K562 (cell line): ENCODE results near the gene DCAF12. TPM values are rescaled to one million over a fixed set of nuclear protein-coding genes. Genes with fewer than 3 reads are reported as not detected.
A peak's percentile ranks its signal among the peaks of the same experiment; 100 is the strongest.
"Not testable (repeated sequence)": the region's sequence is repeated elsewhere in the genome, so short reads cannot be mapped to it uniquely, and the experiment has no call there.

Experiments
- ATAC-seq: fragments of 200-7000 bp; cut with Tn5 transposase; 3 replicates; pipeline ENCODE4 v1.9.1; 2020; ENCODE audit warnings: moderate library complexity
- BruUV-seq: library from RNA; stranded (reverse); fragments of 400-500 nt; replicated peaks from 2 replicates; lab custom pipeline; 2021; lab: Mats Ljungman, UMichigan
- CTCF ChIA-PET: fragments of 300-600 bp; formaldehyde crosslinking; extraction: SDS; loops from one replicate; lab custom pipeline; 2021; ENCODE audit warnings: low intra/inter-chr PET ratio; lab: Yijun Ruan, JAX
- POLR2A ChIA-PET: fragments of 300-600, 350-650 bp; sonication (Branson Sonifier 250); formaldehyde crosslinking; extraction: SDS; loops from one replicate; lab custom pipeline; 2021; ENCODE audit warnings: antibody characterized with exemption, inconsistent platforms; lab: Yijun Ruan, JAX
- DNase-seq, 4 experiments: peaks; one replicate each; pipeline versions ENCODE4 v3.0.0 to v3.0.0-alpha.2; 2011 to 2018; ENCODE audit warnings: low spot score in 3 of 4, mixed read lengths in 3 of 4; ENCODE audit errors: extremely low read depth in 1 of 4
- FAIRE-seq: peaks from 2 replicates; lab custom pipeline; 2011; peaks lifted over from hg19 to GRCh38; lab: Jason Lieb, UNC
- H2AFZ ChIP-seq: 2 replicates; pipeline ENCODE4 v1.6.0; 2011; ENCODE audit warnings: low read depth, low read length, control low read depth, inconsistent platforms
- H3K27ac ChIP-seq: fragments of 200-600 bp; 3 replicates; pipeline ENCODE4 v1.8.0; 2011; ENCODE audit warnings: low read depth, mild to moderate bottlenecking, control low read depth, inconsistent platforms, low read length, moderate library complexity, mixed read lengths; ENCODE audit errors: extremely low read depth
- H3K27me3 ChIP-seq, 2 experiments: fragments of 300-600 bp in 1 of 2; 2 replicates in 1 of 2; 3 replicates in 1 of 2; pipeline versions ENCODE4 v1.6.0 to v1.8.0; 2011; ENCODE audit warnings: inconsistent platforms in 2 of 2, low read length in 2 of 2, mild to moderate bottlenecking in 1 of 2, mixed read lengths in 1 of 2, moderate library complexity in 1 of 2; ENCODE audit not compliant: control insufficient read depth in 2 of 2, insufficient read depth in 2 of 2
- H3K36me3 ChIP-seq: fragments of 300-600 bp; 3 replicates; pipeline ENCODE4 v1.8.0; 2011; ENCODE audit warnings: mild to moderate bottlenecking, low read length, inconsistent platforms; ENCODE audit not compliant: control insufficient read depth, insufficient read depth
- H3K4me1 ChIP-seq, 2 experiments: fragments of 200-600 bp in 1 of 2; replicated peaks in 1 of 2; 2 replicates in 1 of 2; 3 replicates in 1 of 2; pipeline versions ENCODE4 v1.5.1 to v1.8.0; 2011; ENCODE audit warnings: inconsistent platforms in 2 of 2, low read length in 2 of 2, mild to moderate bottlenecking in 1 of 2, mixed read lengths in 1 of 2, moderate library complexity in 1 of 2; ENCODE audit not compliant: control insufficient read depth in 2 of 2, insufficient read depth in 2 of 2
- H3K4me2 ChIP-seq: 2 replicates; pipeline ENCODE4 v1.6.1; 2011; ENCODE audit warnings: low read length, control low read depth, inconsistent platforms, mixed read lengths; ENCODE audit not compliant: insufficient read depth
- H3K4me3 ChIP-seq: fragments of 200-600 bp; sonication (generic), shearing (Covaris generic); 2 replicates; pipeline ENCODE4 v1.5.1; 2016; ENCODE audit warnings: control low read depth, inconsistent platforms
- H3K79me2 ChIP-seq: fragments of 200-600 bp; 3 replicates; pipeline ENCODE4 v1.8.0; 2011; ENCODE audit warnings: low read length, inconsistent platforms; ENCODE audit not compliant: control insufficient read depth, insufficient read depth
- H3K9ac ChIP-seq, 2 experiments: 2 replicates each; pipeline versions ENCODE4 v1.6.0 to v1.6.1; 2011; ENCODE audit warnings: low read depth in 2 of 2, low read length in 2 of 2, control low read depth in 1 of 2, inconsistent platforms in 1 of 2, mild to moderate bottlenecking in 1 of 2, mixed read lengths in 1 of 2; ENCODE audit not compliant: insufficient read depth in 1 of 2
- H3K9me1 ChIP-seq: one replicate; pipeline ENCODE4 v1.6.0; 2011; ENCODE audit warnings: inconsistent platforms, mild to moderate bottlenecking, low read length, moderate library complexity; ENCODE audit not compliant: control insufficient read depth, insufficient read depth
- H3K9me3 ChIP-seq: replicated peaks from 2 replicates; pipeline ENCODE4 v1.5.1; 2011; ENCODE audit warnings: low read depth, low read length, inconsistent platforms; ENCODE audit not compliant: control insufficient read depth, insufficient read depth
- H4K20me1 ChIP-seq: replicated peaks from 2 replicates; pipeline ENCODE4 v1.6.1; 2011; ENCODE audit warnings: low read length, inconsistent platforms, mixed read lengths; ENCODE audit not compliant: control insufficient read depth, insufficient read depth
- CHD4 ChIP-seq: fragments of 200-600 bp; sonication (generic); IDR thresholded peaks from 3 replicates; pipeline ENCODE4 v1.6.1; 2012; ENCODE audit warnings: low read depth, mild to moderate bottlenecking, mixed read lengths, low read length, inconsistent platforms; ENCODE audit not compliant: insufficient read depth, insufficient replicate concordance, poor library complexity, severe bottlenecking
- COPS2 ChIP-seq: fragments of 450-650 bp; conservative IDR thresholded peaks from 2 replicates; pipeline ENCODE4 v1.6.1; 2016; ENCODE audit warnings: mild to moderate bottlenecking, moderate library complexity
- GATA2 ChIP-seq: sonication (generic); formaldehyde crosslinking; IDR thresholded peaks from 2 replicates; pipeline ENCODE4 v1.4.0; 2020; ENCODE audit warnings: mild to moderate bottlenecking, missing genetic modification reagents
- HNRNPH1 ChIP-seq: fragments of 200-400 bp; formaldehyde crosslinking; optimal IDR thresholded peaks from 2 replicates; pipeline ENCODE3; 2017; ENCODE audit warnings: low read depth, mild to moderate bottlenecking, low read length, moderate library complexity
- NBN ChIP-seq: fragments of 450-650 bp; IDR thresholded peaks from 2 replicates; pipeline ENCODE4 v1.6.1; 2016; ENCODE audit warnings: low read depth, mild to moderate bottlenecking
- RBBP5 ChIP-seq: fragments of 200-600 bp; sonication (generic); IDR thresholded peaks from 2 replicates; pipeline ENCODE4 v1.6.1; 2012; ENCODE audit warnings: borderline replicate concordance, mild to moderate bottlenecking, low read length, control low read depth, inconsistent platforms; ENCODE audit not compliant: insufficient read depth, poor library complexity, severe bottlenecking
- RBFOX2 ChIP-seq: fragments of 200-400 bp; formaldehyde crosslinking; IDR thresholded peaks from 2 replicates; pipeline ENCODE4 v1.6.1; 2017; ENCODE audit warnings: low read depth, mild to moderate bottlenecking, low read length, moderate library complexity
- SIX5 ChIP-seq, 2 experiments: IDR thresholded peaks; 2 replicates each; pipeline ENCODE4 v1.6.1; 2011; ENCODE audit warnings: low read length in 2 of 2, borderline replicate concordance in 1 of 2, low read depth in 1 of 2, mild to moderate bottlenecking in 1 of 2, moderate library complexity in 1 of 2; ENCODE audit not compliant: insufficient read depth in 1 of 2
- SMAD3 ChIP-seq: fragments of 450-650 bp; formaldehyde crosslinking; conservative IDR thresholded peaks from 2 replicates; pipeline ENCODE4 v1.4.0; 2020; ENCODE audit warnings: mild to moderate bottlenecking
- TAF9B ChIP-seq: fragments of 450-650 bp; IDR thresholded peaks from 2 replicates; pipeline ENCODE4 v1.6.1; 2018; ENCODE audit warnings: mild to moderate bottlenecking; ENCODE audit not compliant: partially characterized antibody
- ZZZ3 ChIP-seq: fragments of 450-650 bp; IDR thresholded peaks from 2 replicates; pipeline ENCODE4 v1.6.1; 2016; ENCODE audit warnings: antibody characterized with exemption, mild to moderate bottlenecking, moderate library complexity
- WGBS: fragments of 100-300 bp; shearing (Covaris generic); methylation state at CpG from one replicate; pipeline ENCODE4 v1.1.6; 2016; ENCODE audit warnings: low coverage, mixed read lengths; ENCODE audit not compliant: insufficient coverage; ENCODE audit errors: missing lambda C conversion rate; 5-methylcytosine and 5-hydroxymethylcytosine counted together
- in situ Hi-C: fragments of 300-500 bp; cut with MboI; formaldehyde crosslinking; loops from 4 replicates; pipeline ENCODE4 v1.15.0; 2018; ENCODE audit warnings: inconsistent platforms, mixed read lengths
- intact Hi-C: fragments of 100-400 bp; cut with micrococcal nuclease; formaldehyde crosslinking; loops from 2 replicates; pipeline ENCODE4 v1.14.2; 2022
- polyA plus RNA-seq, 8 experiments: library from polyadenylated mRNA; depleted of rRNA in 4 of 8; stranded (reverse) in 5 of 8; unstranded in 3 of 8; fragments of >200 nt; fragmentation: Nextera tagmentation in 2 of 8; fragmentation: Illumina TruSeq in 1 of 8; extraction: Ambion mirVana in 2 of 8; extraction: Trizol in 1 of 8; gene quantifications; 2 replicates each; pipeline versions ENCODE4 v1.2.1 to v1.2.3, GENCODE V29; 2011 to 2014; ENCODE audit warnings: inconsistent platforms in 1 of 8, missing spikeins in 1 of 8
- total RNA-seq, 7 experiments: library from RNA; depleted of rRNA in 6 of 7; stranded (reverse); fragments of >200 nt in 6 of 7; fragmentation: Illumina TruSeq in 2 of 7; extraction: Trizol in 2 of 7; gene quantifications; 2 replicates each; pipeline versions ENCODE4 v1.2.1 to v1.2.3, GENCODE V29; 2011 to 2021; ENCODE audit warnings: low replicate concordance in 1 of 7
- TF ChIP-seq, protein P1 (sequence below): fragments of 150-350 bp; IDR thresholded peaks from 2 replicates; pipeline ENCODE4 v1.6.1; 2014; ENCODE audit warnings: low read depth, mild to moderate bottlenecking, low read length, borderline replicate concordance

Gene DCAF12
- total and polyA plus RNA-seq, 9 of the 15 experiments (the other 6 are each of a cell fraction or from before 2014, with no cell fraction given): 10.9 to 59.6 (median 30.8) TPM

DNA sequence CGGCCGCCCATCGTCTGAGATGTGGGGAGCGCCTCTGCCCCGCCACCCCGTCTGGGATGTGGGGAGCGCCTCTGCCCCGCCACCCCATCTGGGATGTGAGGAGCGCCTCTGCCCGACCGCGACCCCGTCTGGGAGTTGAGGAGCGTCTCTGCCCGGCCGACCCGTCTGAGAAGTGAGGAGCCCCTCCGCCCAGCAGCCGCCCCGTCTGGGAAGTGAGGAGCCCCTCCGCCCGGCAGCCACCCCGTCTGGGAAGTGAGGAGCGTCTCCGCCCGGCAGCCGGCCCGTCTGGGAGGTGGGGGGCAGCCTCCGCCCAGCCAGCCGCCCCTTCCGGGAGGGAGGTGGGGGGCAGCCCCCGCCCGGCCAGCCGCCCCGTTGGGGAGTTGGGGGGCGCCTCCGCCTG, 87.6 kb downstream of the DCAF12 start:
- H3K9ac ChIP-seq, FAIRE-seq, in situ Hi-C loops, POLR2A ChIA-PET, H3K27ac ChIP-seq, H3K4me3 ChIP-seq, BruUV-seq, H4K20me1 ChIP-seq, intact Hi-C loops, H3K4me1 ChIP-seq, H3K4me2 ChIP-seq, ATAC-seq, H2AFZ ChIP-seq, H3K27me3 ChIP-seq, H3K9me3 ChIP-seq, DNase-seq, H3K9me1 ChIP-seq, CTCF ChIA-PET: not testable (repeated sequence)
- 0 out of 2 replicates have a peak, but pooled peaks have one; percentile 17 for TF ChIP-seq RBFOX2
- H3K79me2 ChIP-seq: peaks cover 83% of the 10 kb centered on the region
- H3K36me3 ChIP-seq: peaks cover 45% of the 10 kb centered on the region; the same call in 2 of the 3 replicates
- 87% methylated on average over 3 of the region's 37 CpGs for WGBS

DNA sequence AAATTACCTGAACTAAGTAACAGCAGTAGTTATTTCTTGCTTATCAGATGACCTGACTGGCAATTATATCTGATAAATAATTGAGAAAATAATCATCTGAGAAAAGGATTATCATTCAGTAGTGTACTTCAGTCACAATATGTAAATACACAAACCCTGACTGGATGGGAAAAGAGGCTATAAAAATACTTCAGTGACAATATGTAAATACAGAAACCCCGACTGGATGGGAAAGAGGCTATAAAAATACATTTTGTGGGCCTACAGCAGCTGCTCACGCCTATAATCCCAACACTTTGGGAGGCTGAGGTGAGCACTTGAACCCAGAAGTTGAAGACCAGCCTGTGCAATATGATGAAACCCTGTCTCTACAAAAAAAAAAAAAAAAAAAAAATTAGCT, 88.9 kb downstream of the DCAF12 start:
- DNase-seq: no peak
- Histone ChIP-seq H3K4me2 (no peak overlapping the region), H3K4me3 (no peak overlapping the region), H3K27me3 (no peaks in the 10 kb centered on the region), H2AFZ (no peak overlapping the region), H3K9ac (no peak overlapping the region), H3K27ac (no peak overlapping the region), H3K4me1 (no peaks in the 10 kb centered on the region; a peak in 1 of 5 replicates), H3K9me3 (no peaks in the 10 kb centered on the region), H3K79me2 (peaks cover 82% of the 10 kb centered on the region), H3K9me1 (no peaks in the 10 kb centered on the region), H4K20me1 (no peaks in the 10 kb centered on the region), H3K36me3 (peaks cover 40% of the 10 kb centered on the region; the same call in 2 of the 3 replicates)
- intact Hi-C loops (no loop called here), in situ Hi-C loops (no loop called here)
- no peak for FAIRE-seq
- no peak for ATAC-seq
- CTCF ChIA-PET: interaction anchor here (0.6 kb wide), 1 partner anchor 86 kb away, joined by 8 read pairs; no protein-coding TSS in a partner anchor
- POLR2A ChIA-PET: interaction anchor here (2.2 kb wide), 1 partner anchor 11 kb away, joined by 12 read pairs; the partner anchor contains the start of gene UBAP2
- no TSS peak for BruUV-seq
- WGBS: 100% methylated on average over 2 of the region's 2 CpGs
- no peak for TF ChIP-seq SMAD3
- TF ChIP-seq HNRNPH1: no peak
- TF ChIP-seq, protein P1, sequence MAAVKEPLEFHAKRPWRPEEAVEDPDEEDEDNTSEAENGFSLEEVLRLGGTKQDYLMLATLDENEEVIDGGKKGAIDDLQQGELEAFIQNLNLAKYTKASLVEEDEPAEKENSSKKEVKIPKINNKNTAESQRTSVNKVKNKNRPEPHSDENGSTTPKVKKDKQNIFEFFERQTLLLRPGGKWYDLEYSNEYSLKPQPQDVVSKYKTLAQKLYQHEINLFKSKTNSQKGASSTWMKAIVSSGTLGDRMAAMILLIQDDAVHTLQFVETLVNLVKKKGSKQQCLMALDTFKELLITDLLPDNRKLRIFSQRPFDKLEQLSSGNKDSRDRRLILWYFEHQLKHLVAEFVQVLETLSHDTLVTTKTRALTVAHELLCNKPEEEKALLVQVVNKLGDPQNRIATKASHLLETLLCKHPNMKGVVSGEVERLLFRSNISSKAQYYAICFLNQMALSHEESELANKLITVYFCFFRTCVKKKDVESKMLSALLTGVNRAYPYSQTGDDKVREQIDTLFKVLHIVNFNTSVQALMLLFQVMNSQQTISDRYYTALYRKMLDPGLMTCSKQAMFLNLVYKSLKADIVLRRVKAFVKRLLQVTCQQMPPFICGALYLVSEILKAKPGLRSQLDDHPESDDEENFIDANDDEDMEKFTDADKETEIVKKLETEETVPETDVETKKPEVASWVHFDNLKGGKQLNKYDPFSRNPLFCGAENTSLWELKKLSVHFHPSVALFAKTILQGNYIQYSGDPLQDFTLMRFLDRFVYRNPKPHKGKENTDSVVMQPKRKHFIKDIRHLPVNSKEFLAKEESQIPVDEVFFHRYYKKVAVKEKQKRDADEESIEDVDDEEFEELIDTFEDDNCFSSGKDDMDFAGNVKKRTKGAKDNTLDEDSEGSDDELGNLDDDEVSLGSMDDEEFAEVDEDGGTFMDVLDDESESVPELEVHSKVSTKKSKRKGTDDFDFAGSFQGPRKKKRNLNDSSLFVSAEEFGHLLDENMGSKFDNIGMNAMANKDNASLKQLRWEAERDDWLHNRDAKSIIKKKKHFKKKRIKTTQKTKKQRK: no peak
- TF ChIP-seq SIX5 (IDR thresholded peaks at IDR 0.05; ENCODE audit: borderline replicate concordance in 1 of 2, insufficient read depth in 1 of 2, low read depth in 1 of 2, low read length in 2 of 2): no peak
- TF ChIP-seq COPS2: no peak
- no peak for TF ChIP-seq CHD4
- TF ChIP-seq ZZZ3: no peak
- no peak for TF ChIP-seq RBBP5
- no peak for TF ChIP-seq NBN
- TF ChIP-seq GATA2: no peak
- TF ChIP-seq TAF9B: no peak
